DMS53 (cell line): ENCODE measurements around the gene ITK.
A peak's percentile ranks its signal among the peaks of the same experiment; 100 is the strongest.

Experiments
- DNase-seq: peaks from one replicate; lab custom pipeline; 2025; lab: John Stamatoyannopoulos, UW

The ITK gene

GRCh38 chr5:157247267-157247666 lies 66.6 kb downstream of the ITK start:
- no peak for DNase-seq

DNA sequence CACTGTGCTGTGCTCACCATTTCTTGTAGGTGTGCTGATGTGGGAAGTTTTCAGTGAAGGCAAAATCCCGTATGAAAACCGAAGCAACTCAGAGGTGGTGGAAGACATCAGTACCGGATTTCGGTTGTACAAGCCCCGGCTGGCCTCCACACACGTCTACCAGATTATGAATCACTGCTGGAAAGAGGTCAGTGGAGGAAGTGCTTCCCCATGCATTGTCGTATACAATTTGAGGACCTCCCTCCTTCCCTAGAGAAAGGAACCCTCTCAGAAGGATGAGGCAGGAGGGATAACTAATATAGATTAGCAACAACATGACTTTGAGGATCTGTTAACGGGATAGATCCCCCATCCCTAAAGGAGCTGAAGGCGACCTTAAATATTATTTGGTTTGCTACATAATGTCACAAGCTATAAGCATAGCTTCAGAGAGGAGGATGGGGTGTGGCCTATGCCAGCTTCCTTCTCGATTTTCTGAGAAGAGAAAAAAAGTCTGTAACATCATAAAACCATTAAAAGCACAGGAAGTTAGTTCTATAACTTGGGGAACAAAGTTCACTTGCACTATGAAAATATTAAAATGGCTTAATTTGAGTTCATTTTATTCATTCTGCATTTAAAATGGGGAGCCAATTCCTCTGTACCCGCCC lies 68.3 kb downstream of the ITK start:
- DNase-seq: no peak

- peak; percentile 15 for DNase-seq
These were observed 72.2 kb downstream of the ITK start for GRCh38 chr5:157252711-157253465.

DNA sequence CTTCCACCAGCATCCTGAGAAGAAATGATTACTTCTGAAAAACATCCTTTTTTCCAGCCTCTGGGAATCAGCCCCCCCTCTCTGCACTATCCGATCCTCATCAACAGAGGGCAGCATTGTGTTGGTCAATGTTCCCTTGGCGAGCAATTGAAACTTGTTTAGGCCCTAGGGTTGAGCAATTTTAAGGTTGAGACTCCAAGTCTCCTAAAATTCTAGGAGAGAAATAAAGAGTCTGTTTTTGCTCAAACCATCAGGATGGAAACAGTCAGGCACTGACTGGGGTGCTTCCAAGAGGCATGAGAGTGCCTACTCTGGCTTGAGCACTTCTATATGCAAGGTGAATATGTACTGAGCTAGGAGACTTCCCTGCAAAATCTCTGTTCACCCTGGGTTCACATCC lies 72.9 kb downstream of the ITK start:
- peak; percentile 67 for DNase-seq

DNA sequence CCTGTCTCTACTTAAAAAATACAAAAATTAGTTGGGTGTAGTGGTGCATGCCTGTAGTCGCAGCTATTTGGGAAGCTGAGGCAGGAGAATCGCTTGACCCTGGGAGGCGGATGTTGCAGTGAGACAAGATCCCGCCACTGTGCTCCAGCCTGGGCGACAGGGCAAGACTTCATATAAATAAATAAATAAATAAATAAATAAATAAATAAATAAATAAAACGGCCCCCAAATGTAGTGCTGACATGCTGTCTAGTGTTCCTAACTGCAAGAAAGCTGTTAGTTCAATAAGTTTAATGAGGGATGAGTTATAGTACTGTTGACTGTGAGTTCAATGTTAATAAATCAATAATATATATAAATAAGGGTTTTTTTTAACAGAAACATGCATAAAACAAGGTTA lies 77.8 kb downstream of the ITK start:
- no peak for DNase-seq

- DNase-seq: no peak
These were observed 79.1 kb downstream of the ITK start for GRCh38 chr5:157259699-157260098.

GRCh38 chr5:157263496-157264090 lies 83.0 kb downstream of the ITK start:
- DNase-seq: no peak

DNA sequence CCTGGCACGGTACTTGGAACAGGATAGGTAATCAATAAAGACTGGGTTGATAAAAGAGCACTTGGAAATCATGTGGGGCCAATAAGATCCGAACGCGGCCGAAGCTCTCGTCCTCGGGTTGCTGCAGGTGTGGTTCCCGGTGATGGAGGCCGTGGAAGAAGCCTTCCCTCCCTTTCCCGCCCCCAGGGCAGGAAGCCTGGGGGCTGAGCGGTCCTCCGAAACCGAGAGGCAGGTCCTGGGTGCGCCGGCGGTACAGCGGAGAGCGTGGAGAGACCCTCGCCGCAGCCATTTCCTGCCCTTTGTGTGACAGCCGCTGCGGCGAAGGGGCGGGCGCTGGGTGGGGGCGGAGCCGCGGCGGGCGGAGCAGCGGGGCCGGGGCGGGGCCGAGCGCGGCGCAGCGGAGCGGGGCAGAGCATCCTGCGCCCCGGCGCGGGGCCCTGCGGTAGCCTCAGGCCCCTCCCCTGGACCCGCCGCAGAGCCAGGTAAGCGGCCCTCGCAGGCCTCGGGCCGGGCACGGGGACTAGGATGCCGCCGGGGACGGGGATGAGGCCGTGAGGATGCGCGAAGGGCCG lies 85.2 kb downstream of the ITK start, which contains the start of gene CYFIP2:
TSS of gene CYFIP2 (plus strand) at position 410 of the 572 bp plus-strand sequence. CDS start 19,239 bp downstream, outside the sequence.
- peak; percentile 89 for DNase-seq

DNA sequence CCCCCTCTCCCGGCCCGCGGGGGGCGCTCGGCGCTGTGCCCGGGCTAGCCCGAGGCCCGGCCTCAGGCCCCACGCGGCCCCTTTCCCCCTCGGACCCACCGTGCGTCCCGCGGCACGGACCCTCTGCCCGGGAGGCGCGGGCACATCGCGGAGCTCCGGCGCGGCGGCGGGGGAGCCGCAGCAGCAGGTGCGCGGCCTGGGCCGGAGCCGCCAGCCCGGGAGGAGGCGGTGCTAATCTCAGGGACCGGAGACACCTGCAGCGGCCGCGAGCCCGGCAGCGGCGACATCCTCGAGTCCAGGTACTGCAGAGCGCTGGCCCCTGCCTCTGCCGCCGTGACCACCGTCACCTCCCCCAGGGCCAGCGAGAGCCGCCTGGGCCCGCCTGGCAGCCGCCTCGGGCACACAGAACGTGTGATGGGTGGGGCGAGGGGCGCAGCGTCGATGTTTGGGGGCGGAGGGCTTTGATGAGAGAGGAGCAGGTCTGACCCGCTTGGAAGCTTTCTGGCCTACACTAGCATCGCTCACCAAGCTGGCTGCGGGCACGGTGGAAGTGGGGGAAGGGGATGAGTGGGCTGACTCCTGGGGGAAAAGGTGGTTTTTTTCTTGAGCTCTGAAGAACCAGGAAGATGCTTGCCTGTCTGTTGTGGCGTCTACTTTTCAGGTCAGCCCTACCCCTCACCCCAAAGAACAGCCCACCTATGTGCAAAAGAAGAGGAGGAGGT lies 85.8 kb downstream of the ITK start:
- peak; percentile 90 for DNase-seq

- peak; percentile 37 for DNase-seq
These were observed 86.4 kb downstream of the ITK start for GRCh38 chr5:157267025-157267424.

DNA sequence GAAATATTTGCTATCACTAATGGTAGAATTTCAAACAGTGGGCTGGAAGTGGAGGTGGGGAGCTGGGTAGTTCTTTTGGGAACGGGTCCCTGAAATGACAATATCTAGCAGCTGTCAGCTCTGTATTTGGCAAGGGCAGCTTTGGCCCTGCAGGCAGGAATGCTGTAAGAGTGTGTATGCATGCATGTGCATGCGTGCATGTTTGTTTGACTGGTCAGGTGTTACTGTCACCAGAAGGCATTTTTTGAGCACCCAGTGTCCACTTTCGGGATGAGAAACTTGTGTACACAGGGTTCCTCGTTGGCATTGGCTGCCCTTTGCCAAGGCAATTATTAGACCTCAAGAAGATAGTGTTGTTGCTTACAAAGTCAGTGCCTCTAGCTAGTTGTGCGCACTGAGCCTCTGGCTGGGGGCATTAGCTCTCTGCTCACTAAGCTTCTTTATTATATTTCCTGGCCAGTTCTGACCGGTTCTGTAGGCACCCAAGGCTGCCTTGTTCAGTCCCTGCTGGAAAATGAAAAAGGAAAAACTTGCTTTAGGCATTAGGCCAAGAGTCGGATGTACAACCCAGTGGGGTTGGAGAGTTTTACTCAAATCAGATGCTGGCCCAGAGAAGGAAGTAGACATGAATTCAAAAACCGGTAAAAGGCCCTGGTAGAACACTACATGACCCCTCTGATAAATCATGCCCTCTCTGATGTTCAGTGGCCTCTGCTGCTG lies 87.3 kb downstream of the ITK start:
- DNase-seq: no peak

DNA sequence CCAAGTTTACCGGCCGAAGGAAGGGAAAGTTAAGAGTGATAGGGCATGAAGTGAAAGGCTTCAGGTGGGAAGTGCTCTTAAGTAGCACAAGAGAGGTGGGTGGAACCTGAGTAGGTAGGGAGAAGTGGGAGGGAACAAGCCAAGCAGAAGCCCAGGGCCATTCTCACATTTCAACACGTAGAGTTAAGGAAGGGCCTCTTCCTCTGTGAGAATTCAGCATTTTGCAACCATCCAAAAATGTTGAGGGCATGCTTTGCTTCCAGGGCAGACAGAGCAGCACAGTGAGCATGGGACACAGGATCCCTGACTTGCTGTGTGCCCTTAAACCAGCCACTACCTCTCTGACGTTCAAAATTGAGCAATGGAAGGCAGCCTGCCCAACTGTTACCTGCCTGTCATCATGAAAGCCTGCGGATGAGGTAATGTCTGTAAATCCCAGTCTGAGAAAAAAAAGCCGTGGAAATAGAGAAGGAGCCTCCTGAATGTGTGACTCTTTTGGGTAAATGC lies 88.6 kb downstream of the ITK start:
- peak; percentile 9 for DNase-seq

DNA sequence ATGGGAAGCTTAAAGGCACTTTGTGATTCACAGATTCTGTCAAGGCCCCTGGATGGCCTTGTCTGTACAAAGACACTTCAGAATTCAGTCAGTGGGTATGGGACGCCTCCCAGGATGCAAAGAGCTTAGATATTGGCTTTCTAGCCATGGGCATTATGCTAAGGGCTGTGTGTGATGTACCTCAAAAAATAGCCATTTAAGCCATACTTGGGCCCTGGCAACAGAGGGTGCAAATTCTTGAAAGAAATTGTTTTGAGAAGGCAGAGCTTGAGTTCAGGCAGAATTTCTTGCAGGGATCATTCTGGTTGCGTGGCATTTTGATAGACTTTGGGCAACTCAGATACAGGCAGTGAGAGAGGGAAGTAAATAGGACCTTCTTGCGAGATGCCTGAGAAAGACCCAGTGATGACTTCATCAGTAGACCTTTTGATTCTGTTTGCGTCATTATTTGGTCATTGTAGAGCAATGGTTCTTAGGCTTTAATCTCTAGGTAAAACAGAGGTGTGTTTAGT lies 89.2 kb downstream of the ITK start:
- DNase-seq: no peak

DNA sequence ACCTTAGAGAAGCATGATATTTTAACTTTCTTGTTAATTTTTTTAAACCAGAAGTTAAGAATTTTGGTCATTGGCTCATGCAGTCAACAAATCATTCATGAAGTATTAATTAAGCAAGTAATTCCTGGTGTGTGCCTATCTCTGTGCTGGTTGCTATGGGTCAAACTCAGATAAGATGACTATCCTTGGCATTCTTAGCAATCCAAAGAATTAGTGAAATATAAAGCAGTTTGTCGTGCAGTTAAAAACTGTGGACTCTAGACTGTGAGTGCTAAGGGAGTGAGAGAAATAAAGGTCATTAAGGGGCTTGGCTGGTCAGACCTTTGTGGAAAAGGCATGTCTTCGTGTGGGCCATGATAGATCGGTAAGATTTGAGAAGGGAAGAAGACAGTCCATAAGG lies 90.1 kb downstream of the ITK start:
- no peak for DNase-seq

DNA sequence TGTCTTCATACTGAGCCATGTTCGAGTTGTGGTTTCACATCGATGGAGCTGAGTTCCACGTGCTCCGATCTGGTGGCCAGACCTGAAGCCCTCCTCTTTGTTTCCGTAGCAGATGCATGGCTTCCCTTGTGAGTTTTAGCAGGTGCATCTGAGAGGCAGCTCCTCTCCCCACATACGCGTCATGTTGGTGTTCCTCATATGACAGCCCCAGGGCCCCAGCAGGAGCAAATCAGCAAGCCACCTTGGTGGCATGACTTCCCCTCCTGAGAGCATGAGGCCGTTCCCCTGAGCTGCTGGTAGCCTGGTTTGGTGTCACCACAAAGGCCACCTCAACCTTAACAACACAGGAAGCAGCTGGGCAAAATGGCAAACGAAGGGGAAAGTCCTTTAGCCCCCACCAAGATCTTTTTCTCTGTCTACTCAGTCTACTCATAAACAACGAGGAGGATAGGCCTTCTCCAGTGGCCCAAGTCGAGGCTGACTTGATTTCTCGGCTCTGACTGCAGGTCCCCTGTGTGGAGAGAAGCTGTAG lies 91.2 kb downstream of the ITK start:
- DNase-seq: no peak

DNA sequence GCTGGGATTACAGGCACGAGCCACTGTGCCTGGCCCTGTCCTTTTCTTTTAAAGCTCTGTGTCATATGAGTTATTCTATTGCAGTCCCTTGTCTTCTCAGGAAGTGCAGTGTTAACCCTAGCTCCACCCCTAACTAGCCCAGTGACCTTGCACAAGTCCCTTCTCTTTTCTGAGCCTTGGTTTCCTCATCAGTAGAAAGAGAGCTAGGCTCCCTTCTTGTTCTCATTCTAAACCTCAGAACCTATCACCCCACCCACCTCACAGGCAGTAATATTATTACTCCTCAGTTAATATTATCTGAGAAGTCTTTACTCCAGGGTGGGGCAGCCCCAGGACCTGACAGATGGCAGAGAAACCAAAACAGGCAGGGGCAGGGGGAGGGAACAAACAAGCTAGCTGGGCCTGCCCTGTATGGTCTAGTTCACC lies 92.5 kb downstream of the ITK start:
- DNase-seq: no peak

DNA sequence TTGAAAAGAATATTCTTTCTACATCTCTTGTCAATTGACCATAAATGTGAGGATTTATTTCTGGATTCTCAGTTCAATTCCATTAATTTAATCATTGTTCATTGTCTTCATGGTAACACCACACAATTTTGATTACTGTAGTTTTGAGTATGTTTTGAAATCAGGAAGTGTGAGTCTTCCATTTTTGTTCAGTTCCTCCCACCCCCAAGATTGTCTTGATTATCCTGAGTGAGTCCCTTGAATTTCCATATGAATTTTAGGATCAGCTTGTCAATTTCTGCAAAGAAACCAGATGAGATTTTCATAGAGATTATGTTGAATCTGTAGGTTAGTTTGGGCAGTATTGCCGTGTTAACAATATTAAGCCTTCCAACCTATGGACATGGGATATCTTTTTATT lies 94.8 kb downstream of the ITK start:
- DNase-seq: no peak

DNA sequence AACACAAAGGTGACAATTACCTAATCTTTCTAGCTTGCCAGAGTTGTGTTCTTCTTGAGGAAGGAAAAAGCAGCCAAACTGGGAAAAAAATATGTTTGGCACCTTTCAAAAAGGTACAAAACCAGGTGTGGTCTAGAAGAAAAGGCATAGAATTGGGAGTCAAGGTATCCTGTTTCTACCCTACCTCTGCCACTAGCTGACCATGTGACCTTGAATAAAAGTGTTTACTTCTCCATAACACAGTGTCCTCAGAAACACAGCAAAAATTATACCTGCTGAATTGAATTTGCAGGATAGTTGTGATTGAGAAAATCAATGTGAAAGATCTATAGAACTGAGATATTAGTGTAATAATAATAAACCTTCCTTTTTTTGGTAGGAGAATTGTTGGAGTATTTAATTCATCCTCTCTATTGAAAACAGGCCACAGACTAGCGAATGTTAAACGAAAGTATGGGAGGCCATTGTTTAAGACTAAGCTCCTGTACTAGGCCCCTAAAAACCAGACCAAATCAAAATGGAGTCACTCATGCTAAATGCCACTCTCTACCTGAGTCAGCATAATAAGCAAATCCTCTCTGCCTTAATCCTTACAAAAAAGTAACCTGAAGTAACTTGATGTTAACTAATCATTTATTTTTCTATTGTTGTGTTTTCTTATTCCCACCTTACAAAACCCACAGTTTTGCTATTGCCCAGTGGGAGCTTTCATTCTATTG lies 97.8 kb downstream of the ITK start:
- DNase-seq: no peak

- DNase-seq: no peak
These were observed 99.1 kb downstream of the ITK start for GRCh38 chr5:157279605-157280239.

- DNase-seq: no peak
These were observed 100.3 kb downstream of the ITK start for GRCh38 chr5:157280927-157281326.
